ENCODE measurements around the gene AFTPH.
"Not testable (repeated sequence)": the region's sequence is repeated elsewhere in the genome, so short reads cannot be mapped to it uniquely, and the experiment has no call there.

The AFTPH gene

DNA sequence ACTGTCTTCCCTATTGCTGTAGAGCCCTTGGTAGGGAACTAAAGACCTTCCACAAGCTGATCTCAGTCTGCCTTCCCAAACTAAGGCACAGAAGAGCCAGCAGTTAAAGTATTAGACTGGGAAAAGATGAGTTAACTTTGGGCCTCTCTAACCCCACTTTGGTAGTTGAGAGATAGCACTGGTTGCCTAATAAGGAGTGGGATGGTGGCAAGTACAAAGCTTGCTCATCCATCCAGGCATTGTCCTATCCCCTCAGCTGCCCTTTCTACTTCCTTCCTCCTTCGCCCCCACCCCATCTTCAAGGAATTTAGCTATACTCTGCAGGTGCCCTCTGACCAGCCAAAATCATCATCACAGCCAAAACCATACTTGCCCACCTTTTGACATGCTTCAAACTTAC is 22.2 kb upstream of the AFTPH start:
- no peak for DNase-seq

DNA sequence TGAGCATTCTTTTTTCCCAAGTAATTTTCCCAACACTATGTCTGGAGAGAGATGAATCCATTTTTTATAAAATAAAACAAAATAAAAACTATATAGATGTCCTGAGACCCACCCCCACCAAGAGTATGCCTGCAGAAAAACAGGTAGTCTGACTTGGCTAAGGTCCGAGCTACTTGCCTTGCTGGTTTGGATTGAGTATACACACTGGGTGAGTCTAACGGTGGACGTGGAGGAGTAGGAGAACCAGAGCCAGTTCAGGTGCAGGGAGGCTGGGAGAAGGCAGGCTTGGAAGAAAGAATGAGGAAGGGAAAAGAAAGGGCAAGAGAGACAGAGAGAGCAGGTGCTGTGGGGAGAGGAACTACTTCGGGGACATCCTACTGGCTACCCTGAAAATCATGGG is 21.3 kb upstream of the AFTPH start:
- no peak for DNase-seq

DNA sequence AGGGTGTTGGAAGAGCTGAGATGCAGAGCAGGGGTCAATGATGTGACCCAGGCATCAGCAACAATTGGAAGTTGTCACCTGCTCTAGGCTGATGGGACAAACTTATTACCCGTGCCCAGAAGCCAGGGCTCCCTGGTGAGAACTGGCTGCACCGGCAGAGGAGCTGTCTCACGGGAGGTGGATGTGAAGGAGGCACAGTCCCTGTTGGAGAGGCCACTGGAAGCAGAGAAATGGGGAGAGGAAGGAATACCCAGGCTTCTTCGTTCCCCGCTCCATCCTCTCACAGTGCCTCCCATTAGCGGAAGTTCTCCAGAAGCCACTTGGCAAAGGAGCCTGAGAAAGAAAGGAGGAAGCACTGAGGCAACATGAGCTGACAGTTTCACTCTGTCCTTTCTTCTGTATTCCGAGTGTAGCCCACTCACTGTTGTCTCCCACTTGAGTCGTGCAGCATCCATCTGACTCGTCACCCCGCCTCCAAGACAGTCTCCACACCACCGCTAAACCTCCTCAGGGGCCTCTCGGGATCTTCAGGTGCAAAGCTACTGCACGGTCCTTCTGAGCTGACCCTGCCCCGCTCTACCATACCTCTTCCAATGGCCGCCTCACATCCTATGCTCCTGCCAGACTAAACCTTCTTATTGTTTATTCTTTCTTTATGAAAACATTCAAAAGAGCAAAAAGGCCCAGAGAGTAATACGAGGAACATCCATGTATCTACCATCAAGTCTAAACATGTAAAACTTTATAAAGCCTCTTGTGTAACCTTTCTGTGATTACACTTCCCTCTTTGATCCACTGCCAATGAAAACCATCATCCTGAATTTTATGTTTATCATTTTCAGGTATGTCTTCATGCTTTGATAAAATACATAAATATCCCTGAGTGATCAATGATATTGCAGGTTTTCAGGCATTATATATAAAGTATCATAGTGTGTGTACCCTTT is 19.1 kb upstream of the AFTPH start:
- DNase-seq = no peak

DNA sequence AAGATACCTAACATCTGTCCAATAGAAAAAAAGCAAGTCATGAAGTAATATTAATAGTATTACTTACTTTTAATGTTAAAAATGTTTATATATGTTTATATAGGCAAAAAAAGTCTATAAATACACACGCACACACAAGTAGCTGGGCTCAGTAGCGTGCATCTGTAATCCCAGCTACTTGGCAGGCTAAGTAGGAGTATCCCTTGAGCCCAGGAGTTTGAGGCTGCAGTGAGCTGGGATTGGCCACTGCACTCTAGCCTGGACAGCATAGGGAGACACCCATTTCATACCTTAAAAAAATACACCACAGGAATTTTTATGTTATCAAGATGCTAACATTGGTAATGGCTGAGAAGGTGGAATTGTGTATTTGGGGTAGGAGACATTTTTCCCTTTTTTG is 17.4 kb upstream of the AFTPH start:
- DNase-seq = no peak

DNA sequence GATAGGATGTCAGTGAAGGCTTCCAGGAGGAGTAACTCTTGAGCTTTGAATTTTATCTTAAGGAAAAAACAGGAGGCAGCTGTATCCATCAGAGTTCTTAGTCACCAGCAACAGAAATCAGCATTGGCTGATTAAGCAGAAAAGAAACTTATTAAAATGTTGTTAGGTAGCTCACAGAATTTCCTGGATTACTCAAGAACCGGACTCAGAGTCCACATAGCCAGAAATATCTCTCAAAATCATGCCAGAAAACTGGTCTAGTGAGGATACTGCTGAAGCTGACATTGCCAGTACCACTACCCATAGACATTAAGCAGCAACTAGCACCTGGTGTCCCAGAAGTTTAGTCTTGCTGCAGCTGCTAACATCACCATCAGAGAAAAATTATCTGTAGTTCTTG is 10.1 kb upstream of the AFTPH start:
- DNase-seq = no peak

- no peak for DNase-seq
Measured at GRCh38 chr2:64515086-64515485, 9.0 kb upstream of the AFTPH start.

GRCh38 chr2:64516651-64517510 is 7.2 kb upstream of the AFTPH start:
- no peak for DNase-seq

- DNase-seq = no peak
Measured at GRCh38 chr2:64517511-64517884, 6.6 kb upstream of the AFTPH start.

DNA sequence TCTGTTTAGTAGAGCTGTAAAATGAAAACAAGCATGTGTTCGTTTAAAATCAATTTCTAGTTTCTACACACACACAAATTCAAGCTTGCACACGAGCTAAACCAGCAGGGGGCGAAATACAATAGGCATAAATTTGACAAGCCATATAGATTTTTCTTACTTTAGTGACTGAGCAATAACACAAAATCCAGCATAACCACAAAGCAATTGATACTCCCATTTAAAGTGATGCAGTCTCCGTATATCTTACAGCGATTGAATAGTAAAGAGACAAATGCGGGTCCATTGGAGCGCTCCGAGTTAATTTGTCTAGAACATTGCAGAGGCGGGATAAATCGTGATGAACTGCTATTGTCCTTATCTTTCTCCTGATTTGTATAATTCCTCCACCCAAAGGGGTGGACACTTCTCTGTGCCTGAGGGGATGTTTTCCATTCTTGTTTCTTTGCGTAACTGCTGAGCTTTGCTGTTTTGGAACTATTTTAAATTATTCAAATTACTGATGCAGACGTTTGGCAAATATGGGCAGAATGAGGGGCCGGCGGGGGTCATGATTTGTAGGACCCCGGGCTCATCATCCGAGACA is 1.2 kb upstream of the AFTPH start:
- DNase-seq = peak; percentile 89

DNA sequence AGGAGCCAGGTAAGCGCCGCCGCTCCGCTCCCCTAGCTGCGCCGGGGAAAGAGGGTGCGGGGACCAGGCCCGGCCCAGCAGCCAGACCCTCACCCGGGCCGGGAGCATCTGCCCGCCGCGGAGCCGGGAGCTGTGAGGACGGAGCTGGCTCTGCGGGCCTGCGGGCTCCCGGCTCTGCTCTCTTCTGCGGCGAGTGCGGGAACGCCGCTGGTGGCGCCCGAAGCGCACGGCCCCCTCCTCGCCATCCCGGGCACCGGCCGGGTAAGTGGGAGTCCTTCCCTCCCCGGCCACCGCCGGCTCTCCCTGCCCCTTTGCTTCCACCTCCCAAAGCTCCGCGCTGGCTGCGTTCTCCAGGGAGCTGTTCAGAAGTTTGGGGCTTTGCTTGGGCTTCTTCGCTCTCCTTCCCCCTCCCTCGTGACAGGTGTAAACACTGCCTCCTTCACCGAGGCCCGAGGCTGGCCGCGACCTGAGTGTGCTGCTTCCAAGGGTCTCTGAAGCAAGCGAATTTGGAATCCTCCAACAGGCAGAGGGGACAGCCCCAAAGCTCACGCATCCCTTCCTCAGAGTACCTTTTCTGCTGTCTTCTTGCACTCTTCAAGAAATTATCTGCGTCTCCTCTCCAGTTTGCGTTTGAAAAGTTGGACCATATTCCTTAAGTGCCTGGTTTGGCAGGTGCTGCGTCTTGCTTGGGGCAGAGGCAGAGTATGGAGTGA is 632 bp downstream of the AFTPH start:
- DNase-seq = peak; percentile 64

- DNase-seq = no peak
Measured at GRCh38 chr2:64525317-64525613, 1.1 kb downstream of the AFTPH start.

- peak; percentile 47 for DNase-seq
Measured at GRCh38 chr2:64526034-64526433, 1.9 kb downstream of the AFTPH start.

DNA sequence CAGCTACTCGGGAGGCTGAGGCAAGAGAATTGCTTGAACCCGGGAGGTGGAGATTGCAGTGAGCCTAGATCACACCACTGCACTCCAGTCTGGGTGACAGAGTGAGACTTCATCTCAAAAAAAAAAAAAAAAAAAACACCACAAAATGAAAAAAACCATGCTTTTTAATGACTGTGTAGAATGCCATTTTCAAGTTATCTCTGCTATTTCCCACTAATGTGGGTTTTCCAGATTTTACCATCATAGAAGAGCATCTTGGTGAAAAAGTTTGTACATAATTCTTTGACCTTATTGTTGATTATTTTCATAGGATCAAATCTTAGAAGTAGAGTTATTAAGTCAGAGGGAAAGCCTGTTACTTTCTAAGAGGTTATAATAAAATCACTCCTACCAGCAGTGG is 6.8 kb downstream of the AFTPH start:
- not testable (repeated sequence) for DNase-seq

- no peak for DNase-seq
Measured at GRCh38 chr2:64532030-64532429, 7.9 kb downstream of the AFTPH start.

GRCh38 chr2:64533882-64534281 is 9.8 kb downstream of the AFTPH start:
- DNase-seq = no peak

DNA sequence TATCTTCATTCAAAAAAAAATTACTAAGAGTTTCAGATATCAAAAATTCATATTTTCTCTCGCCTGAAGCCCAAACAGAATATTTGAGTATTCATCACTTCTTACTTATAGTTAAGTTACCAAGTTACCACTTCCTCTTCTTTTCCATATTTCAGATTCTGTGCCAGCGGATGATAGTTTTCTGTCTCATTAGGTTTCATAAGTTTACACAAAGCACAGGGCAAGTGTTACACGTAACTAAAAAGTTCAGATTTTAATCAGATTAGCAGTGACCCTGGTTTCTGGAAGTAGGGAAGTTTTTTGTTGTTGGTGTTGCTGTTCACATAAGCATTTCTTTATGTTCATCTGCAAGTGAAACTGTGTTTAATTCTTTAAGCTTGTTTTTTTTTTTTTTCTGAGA is 10.2 kb downstream of the AFTPH start:
- no peak for DNase-seq

DNA sequence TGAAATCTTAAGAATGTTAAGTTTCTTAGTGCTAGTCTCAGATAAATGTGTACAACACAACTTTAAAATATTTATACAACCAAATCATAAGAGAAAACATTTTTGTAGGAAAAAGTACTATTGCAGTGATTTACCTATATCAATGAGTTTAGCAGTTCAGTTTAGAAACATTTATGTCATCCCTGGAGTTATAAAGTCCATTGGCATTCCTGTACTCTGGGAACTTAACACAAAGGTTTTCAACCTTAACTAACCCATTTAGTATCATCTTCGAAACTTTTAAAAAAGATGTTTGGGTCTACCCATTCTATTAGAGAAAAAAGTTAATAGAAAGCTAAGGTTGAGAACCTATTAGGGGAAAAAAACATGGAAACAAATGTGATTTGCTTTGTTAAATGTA is 10.9 kb downstream of the AFTPH start:
- no peak for DNase-seq

- DNase-seq = no peak
Measured at GRCh38 chr2:64537991-64538390, 13.9 kb downstream of the AFTPH start.

DNA sequence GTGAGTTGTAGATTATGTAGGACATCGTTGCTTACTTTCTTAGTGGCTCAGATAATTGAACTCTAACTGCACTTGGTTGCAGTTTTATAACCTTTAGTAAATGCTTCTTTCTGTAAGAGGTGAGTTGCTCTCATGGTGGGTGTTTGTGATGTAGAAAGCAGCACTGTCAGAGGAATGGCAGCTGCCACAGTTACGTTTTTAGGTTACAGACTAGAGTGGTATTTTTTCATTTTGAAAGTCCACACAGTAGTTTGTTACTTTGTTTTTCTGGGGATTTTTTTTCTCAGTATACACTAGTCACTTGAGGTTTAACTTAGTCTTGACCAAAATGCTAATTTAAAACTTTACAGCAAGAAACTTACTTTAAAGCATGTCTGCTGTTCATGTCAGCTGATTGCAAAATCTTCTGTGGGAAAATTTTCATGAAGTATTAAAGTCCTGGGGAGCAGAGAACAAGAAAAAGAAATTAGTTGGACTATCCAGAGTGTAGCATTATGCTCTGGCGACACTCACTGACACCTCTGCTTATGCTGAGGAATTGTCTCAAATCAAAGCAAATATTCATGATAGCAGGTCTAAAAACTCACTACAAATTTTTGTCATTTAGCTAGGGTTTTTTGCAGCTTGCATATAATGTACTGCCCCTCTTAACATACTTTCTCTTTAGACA is 14.8 kb downstream of the AFTPH start:
- DNase-seq = no peak

DNA sequence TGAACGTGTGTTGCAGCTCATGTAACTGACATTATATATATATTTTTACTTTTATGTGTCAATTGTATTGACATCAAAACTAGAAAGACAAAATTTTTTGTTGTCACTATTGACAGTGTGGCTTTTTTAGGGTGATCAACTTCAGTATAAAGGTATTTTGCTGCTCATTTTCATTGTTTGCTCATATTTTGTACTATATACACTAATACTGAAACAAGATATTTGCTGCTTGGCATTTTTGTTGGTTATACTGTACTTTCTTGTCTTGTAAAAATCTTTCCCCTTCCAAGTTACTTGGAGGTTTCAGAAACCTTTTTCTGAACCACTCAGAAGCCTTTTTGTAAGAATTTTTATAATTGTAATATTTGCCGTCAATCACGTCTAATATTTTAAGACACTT is 16.5 kb downstream of the AFTPH start:
- DNase-seq = no peak

DNA sequence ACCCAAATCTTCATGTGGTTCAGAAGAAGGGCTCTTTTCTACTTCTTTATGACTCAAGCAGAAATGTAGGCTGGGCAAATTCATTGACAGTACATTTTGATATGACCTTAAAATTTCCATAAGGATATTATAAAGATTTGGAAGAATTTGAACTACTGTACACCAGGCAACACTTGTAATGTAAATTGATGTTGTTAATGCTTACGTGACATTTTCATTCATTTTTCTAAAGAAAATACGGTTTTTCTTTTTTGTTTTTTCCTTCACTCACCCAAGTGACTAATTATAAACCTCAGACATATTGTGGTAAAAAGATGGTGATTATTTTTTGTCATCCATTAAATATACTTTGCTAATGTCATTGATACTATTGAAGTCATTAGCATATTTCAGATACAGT is 17.4 kb downstream of the AFTPH start:
- no peak for DNase-seq
